Measurements from ENCODE around the gene SEC31B.

The SEC31B gene

GRCh38 chr10:100438674-100439315 lies 80.9 kb downstream of the SEC31B start:
- DNase-seq (ENCODE audit: low read depth), result no peak

Data from amniotic epithelial cell (primary cell).